Activated T-helper 1 cell treated with Interleukin-2 at 50 U/mL for 16 hours (primary cell): ENCODE results near the gene TMEM235.

Experiments
- DNase-seq: peaks from one replicate; pipeline ENCODE4 v3.0.0-alpha.2; 2020; ENCODE audit warnings: low read depth

Gene TMEM235

DNA sequence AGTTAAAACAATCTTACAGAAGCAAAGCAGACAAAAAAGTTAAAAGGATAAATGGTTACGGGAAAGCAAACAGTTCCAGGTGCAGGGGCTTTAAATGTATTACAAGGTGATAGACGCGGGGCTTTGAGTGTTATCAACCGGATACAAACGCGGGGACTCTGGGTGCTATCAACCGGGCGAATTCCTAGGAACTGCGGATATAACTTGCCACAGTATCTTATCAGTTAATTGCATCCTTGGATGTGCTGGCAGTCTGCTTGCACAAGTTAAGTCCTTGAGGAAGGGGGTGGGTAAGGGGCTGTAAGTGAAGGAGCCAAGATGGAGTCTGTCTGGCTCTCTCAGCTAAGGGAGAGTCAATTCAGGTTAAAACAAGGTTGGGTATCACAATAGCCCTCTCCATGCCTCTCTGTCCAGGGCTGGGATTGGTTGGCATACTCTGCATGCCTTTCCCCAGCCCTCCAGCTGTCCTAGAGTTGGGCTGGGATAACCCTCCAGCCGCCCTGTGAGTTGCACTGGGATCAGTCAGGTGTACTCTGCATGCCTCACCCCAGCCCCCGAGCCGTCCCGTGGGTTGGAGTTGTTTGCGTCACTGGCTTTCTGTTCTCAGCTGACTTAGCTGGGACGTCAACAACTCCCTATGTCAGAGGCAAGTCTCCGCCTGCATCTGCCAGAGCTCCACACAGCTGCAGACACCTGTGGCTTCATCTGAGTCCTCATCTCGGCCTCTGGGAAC lies 40.9 kb downstream of the TMEM235 start:
- DNase-seq = peak; percentile 34

DNA sequence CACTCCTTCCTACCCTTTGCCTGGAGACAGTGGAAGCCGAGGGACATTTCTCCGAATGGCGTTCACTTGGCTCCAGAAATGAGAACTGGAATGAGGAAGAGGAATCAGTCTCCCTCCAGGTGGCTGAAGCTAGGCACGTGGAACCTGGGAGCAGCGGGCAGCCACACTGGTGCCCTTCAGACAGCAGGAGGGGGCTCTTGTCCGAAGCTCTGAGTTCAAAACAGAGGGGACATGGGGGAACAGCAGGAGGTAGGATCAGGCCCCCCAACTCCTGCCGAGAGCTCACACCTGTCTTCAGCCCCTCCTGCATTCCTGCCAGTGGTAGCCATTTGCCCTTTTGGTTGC lies 41.5 kb downstream of the TMEM235 start:
- DNase-seq = no peak

DNA sequence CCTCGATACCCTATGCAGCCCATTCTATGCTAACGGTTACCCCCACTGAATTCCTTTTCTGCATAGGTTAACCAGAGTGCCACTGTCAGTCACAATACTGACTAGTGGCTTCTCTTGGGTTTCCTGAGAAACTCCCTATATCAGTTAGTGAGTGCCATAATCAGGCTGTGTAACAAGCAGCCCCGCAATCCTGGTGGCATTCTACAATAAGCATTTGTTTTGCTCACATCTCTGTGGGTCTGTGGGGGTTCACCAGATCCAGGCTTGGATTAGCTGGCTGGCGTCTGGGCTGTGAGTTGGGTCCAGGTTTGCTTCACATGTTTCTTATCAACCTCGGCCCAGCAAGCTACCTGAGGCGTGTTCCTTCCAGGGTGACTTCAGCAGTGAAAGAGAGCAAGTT lies 42.4 kb downstream of the TMEM235 start:
- DNase-seq = no peak

DNA sequence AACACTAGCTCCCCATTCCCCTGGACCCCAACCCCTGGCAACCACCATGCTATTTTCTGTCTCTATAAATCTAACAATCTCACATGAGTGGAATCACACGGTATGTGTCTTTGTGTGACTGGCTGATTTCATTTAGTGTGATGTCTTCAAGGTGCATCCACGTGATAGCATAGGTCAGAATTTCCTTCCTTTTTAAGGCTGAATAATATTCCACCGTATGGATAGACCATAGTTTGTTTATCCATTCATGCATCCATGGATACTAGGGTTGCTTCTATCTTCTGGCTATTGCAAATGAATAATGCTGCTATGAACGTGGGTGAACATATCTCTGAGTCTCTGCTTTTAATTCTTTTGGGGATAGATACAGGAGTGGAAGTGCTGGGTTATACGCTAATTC lies 43.9 kb downstream of the TMEM235 start:
- DNase-seq = no peak

DNA sequence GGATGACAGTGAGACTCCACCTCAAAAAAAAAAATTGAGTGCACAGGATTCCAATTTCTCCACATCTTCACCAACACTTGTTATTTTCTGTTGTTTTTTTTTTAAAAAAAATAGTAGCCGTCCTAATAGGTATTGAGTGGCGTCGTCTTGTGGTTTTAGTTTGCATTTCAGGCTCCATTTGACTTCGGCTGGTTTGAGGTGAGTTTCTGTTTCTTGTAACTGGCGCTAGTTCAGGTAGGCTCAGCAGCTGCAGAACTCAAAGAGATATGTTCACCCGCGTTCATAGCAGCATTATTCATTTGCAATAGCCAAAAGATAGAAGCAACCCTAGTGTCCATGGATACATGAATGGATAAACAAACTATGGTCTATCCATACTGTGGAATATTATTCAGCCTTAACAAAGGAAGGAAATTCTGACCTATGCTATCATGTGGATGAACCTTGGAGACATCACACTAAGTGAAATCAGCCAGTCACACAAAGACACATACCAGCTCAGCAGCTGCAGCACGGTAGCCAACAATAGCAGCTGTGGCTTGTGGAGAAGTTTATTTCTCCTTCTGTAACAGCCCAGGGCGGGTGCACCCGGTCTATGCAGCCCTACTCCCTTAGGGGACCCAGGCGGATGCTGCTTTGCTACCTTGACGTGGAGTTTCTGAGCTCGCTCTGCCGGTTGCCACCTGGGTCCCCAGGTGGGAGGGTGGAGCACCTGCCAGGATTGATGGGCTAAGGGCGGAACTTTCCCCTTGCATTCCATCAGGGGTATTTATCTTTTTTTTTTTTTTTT lies 44.9 kb downstream of the TMEM235 start:
- DNase-seq = no peak

DNA sequence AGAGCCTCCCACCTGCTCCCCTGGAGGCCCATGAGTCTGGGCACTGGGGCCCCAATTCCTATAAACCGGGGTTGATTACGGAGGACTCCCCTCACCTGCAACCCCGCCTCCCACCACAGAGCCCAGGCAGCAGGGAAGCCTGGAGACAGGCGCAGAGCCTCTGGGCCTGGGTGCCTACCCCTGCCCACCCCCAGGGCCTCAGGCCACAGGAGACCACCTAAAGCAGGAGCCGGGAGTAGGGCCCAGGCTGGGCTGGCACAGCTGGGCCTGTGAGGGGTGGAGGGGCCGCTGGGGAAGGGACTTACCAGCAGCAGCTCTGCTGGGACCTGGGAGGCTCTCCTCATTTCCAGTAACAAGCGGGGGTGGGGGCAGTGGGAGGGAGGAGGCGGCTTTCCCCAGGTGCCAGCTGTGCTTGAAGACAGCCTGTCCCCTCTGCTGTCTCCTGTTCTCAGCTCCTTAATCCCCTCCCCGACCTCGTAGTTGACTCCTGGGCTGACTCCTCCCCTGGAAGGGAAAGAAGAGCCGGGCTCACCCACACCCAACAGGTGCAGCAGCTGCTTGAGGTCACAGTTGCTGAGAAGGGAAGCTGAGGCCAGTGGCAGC lies 46.8 kb downstream of the TMEM235 start:
- DNase-seq = no peak

DNA sequence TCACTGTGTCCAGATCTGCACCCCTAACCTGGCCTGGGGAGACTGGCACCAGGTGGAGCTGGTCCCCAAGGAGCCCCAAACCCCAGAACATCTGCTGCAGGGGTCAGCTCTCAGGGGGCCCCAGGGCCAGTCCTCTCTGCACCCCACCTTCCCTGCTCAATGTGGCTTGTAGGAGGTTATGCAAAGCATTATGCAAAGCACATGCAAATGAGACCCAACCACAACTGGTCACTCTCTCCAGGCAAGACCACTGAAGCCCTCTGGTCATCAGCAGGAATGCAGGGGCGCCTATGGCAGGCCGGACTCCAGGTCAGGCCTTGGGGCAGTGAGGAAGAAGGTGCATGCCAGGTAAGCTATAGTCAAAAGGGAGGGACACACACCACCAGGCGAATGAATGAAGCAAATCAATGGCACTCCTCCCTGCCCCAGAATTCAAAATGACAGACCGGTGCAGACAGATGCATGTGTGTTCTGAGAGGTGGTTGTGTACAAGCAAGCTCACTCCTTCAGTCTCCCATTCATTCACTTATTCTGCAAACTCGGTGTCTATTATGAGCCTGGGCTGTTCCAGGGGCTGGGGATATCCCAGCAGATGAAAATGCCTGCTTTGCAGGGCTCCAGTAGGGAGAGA lies 48.0 kb downstream of the TMEM235 start:
- no peak for DNase-seq

DNA sequence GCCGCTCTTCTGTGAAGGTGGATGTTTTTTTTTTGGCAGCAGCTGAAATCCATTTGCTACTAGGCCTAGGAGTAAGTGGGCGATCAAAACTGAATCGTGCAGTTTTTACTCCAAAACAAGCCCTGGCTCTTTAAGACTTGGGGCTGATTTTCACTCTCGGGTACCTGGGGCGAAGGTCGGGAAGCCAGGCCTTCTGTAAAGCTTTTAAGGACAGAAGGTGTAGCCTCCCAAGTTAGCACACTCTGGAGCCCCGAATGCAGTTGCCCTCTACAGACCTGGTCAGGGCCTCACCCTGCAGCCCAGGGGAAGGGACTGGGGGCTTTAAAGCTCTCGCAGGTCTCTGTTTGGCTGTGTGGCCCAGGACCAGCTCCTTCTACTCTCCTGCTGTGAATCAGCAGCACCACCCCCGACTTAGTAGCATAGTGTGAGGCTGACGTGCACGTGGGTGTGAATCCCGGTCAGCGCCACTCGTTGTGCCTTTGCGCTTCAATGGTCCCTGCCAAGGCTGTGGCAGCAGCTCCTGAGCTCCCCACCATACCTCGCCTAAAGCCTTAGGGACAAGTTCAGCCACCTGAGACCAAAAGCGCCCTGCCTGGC lies 49.9 kb downstream of the TMEM235 start:
- DNase-seq = no peak

DNA sequence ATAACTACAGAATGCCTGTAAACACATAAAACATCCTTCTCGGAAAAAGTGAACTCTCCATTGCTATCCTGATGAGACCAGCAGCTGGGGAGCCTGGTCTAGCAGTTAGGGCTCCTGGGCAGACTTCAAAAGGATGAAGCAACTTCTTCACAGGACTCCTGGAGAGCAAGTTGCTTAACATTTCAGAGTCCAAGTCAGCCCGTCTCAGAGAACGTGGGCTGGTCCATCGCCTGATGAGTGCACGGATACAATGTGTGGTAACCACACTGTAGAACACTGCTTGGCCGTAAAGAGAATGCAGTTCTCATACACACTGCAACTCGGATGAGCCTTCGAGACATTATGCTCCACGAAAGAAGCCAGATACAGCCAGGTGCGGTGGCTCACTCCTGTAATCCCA lies 52.7 kb downstream of the TMEM235 start:
- no peak for DNase-seq

DNA sequence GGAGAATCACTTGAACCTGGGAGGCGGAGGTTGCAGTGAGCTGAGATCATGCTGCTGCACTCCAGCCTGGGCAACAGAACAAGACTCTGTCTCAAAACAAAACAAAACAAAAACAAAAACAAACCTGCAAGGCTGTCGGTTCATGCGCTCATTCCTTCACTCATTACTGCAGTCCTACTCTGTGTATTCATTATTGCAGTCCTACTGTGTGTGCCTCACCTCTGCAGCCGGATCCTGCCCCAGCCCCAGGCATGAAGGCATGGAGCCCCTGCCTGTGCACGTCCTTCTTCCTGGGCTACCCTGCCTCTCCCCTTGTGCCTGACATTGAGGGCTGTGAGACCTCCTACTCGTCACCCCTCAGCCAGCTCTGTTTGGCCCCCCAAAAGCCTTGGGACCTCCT lies 57.6 kb downstream of the TMEM235 start:
- no peak for DNase-seq

DNA sequence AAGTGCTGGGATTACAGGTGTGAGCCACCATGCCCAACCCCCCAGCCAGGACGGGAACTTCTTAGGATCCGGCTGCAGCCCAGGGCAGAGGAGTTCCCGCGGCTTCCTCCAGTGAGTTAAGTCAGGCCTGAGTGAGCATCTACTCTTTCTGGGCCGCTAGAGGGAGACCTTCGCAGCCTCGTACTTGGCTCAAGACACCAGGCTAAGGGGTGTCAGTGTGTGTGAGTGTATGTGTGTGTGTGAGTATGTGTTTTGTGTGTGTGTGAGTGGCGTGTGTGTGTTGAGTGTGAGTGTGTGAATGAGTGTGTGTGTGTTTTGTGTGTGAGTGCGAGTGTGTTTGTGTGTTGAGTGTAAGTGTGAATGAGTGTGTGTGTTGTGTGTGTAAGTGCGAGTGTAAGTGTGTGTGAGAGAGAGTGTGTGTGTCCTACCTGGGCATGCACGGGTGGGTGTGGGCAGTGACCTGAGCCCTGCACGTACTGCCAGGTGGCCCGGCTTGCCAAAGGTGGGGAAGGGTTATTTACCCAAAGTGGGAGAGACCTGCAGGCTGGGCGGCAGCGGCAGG lies 58.5 kb downstream of the TMEM235 start:
- peak; percentile 50 for DNase-seq
